Body of pancreas (tissue), 4 donors: ENCODE measurements around the gene NCOA3. TPM values are rescaled to one million over a fixed set of nuclear protein-coding genes. Genes with fewer than 3 reads are reported as not detected.

Experiments
- ATAC-seq: fragments of 150-250 bp; one replicate; pipeline ENCODE4 v1.9.1; 2016
- DNase-seq, 4 donors: peaks; one replicate each; pipeline ENCODE4 v3.0.0-alpha.2; 2019
- H3K27ac ChIP-seq, 4 donors: fragments of 200-600 bp; sonication (generic); 1 replicate in 3 of 4; 2 replicates in 1 of 4; pipeline versions ENCODE4 v1.5.1 to v1.6.1; 2016 to 2019; ENCODE audit warnings: mild to moderate bottlenecking in 1 of 4, mixed read lengths in 1 of 4, moderate library complexity in 1 of 4
- H3K27me3 ChIP-seq, 2 donors: fragments of 200-600 bp; sonication (generic); one replicate each; pipeline ENCODE4 v1.6.0; 2016; ENCODE audit warnings: mild to moderate bottlenecking in 1 of 2
- H3K36me3 ChIP-seq, 2 donors: fragments of 200-600 bp; sonication (generic); replicated peaks in 1 of 2; 2 replicates each; pipeline ENCODE4 v1.5.1; 2016; ENCODE audit warnings: low read depth in 2 of 2; ENCODE audit not compliant: insufficient read depth in 1 of 2
- H3K4me1 ChIP-seq: fragments of 200-600 bp; sonication (generic); one replicate; pipeline ENCODE4 v1.6.0; 2016
- H3K4me3 ChIP-seq, 2 donors: fragments of 200-600 bp; sonication (generic); 1 replicate in 1 of 2; 2 replicates in 1 of 2; pipeline ENCODE4 v1.5.1; 2016 to 2019
- H3K9me3 ChIP-seq, 3 donors: fragments of 200-600 bp; sonication (generic); 1 replicate in 2 of 3; 2 replicates in 1 of 3; pipeline ENCODE4 v1.5.1; 2016
- POLR2A ChIP-seq, 3 donors: fragments of 450-650 bp; IDR thresholded peaks; one replicate each; pipeline ENCODE4 v1.6.1; 2016; ENCODE audit warnings: antibody characterized with exemption in 3 of 3, mild to moderate bottlenecking in 2 of 3
- WGBS, 2 donors: methylation state at CpG; one replicate each; pipeline ENCODE4 v1.1.5; 2017; 5-methylcytosine and 5-hydroxymethylcytosine counted together
- intact Hi-C: fragments of 100-400 bp; cut with DNase I; formaldehyde crosslinking; loops from one replicate; pipeline ENCODE4 v1.15.1; 2023
- total RNA-seq, 2 donors: library from RNA; depleted of rRNA; stranded (reverse); fragments of >200 nt; gene quantifications; one replicate each; pipeline ENCODE4 v1.1.0, GENCODE V29; 2016
- TF ChIP-seq, protein P1 (sequence below), 7 experiments: fragments of 450-650 bp in 4 of 7; fragments of 200-600 bp in 3 of 7; sonication (generic) in 3 of 7; IDR thresholded peaks; one replicate each; pipeline ENCODE4 v1.5.1; 2016 to 2019; ENCODE audit warnings: antibody characterized with exemption in 7 of 7

The NCOA3 gene
- total RNA-seq, 2 donors from 2014 or later = 14.8 to 17.1 TPM

DNA sequence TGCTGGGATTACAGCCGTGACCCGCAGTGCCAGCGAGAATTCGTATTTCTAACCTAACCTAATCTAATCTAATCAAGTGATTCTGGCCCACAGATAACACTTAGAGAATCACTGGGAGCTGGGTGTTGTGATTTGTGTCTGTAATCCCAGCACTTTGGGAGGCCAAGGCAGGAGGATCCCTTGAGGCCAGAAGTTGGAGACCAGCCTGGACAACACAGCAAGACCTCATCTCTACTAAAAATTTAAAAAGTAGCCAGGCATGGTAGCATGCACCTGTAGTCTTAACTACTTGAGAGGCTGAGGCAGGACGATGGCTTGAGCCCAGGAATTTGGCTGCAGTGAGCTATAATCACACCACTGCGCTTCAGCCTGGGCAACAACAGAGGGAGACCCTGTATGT is 21.4 kb upstream of the NCOA3 start:
- ATAC-seq (no peak), DNase-seq (no peak)
- no peak overlapping the region for H3K4me3 ChIP-seq
- TF ChIP-seq POLR2A (IDR thresholded peaks at IDR 0.05) = no peak
- TF ChIP-seq, protein P1, sequence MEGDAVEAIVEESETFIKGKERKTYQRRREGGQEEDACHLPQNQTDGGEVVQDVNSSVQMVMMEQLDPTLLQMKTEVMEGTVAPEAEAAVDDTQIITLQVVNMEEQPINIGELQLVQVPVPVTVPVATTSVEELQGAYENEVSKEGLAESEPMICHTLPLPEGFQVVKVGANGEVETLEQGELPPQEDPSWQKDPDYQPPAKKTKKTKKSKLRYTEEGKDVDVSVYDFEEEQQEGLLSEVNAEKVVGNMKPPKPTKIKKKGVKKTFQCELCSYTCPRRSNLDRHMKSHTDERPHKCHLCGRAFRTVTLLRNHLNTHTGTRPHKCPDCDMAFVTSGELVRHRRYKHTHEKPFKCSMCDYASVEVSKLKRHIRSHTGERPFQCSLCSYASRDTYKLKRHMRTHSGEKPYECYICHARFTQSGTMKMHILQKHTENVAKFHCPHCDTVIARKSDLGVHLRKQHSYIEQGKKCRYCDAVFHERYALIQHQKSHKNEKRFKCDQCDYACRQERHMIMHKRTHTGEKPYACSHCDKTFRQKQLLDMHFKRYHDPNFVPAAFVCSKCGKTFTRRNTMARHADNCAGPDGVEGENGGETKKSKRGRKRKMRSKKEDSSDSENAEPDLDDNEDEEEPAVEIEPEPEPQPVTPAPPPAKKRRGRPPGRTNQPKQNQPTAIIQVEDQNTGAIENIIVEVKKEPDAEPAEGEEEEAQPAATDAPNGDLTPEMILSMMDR (IDR thresholded peaks at IDR 0.05) = no peak
- no peak overlapping the region for H3K27ac ChIP-seq
- H3K36me3 ChIP-seq = no peaks in the 10 kb centered on the region
- WGBS, 2 donors = 84 to 94% methylated on average over 6 of the region's 6 CpGs
- intact Hi-C loops = no loop called here
- no peaks in the 10 kb centered on the region for H3K27me3 ChIP-seq
- no peaks in the 10 kb centered on the region for H3K9me3 ChIP-seq
- no peaks in the 10 kb centered on the region for H3K4me1 ChIP-seq

GRCh38 chr20:47480705-47481104 is 21.0 kb upstream of the NCOA3 start:
- Histone ChIP-seq H3K27ac (no peak overlapping the region), H3K4me3 (no peak overlapping the region), H3K27me3 (no peaks in the 10 kb centered on the region), H3K36me3 (no peaks in the 10 kb centered on the region), H3K4me1 (no peaks in the 10 kb centered on the region), H3K9me3 (no peaks in the 10 kb centered on the region)
- TF ChIP-seq, protein P1 (IDR thresholded peaks at IDR 0.05) = no peak
- no peak for TF ChIP-seq POLR2A (IDR thresholded peaks at IDR 0.05)
- intact Hi-C loops = no loop called here
- DNase-seq (no peak), ATAC-seq (no peak)

GRCh38 chr20:47481330-47482216 is 20.1 kb upstream of the NCOA3 start:
- TF ChIP-seq POLR2A (IDR thresholded peaks at IDR 0.05) = no peak
- TF ChIP-seq, protein P1 (IDR thresholded peaks at IDR 0.05) = no peak
- Histone ChIP-seq H3K4me3 (no peak overlapping the region), H3K36me3 (no peaks in the 10 kb centered on the region), H3K27me3 (no peaks in the 10 kb centered on the region), H3K4me1 (no peaks in the 10 kb centered on the region), H3K27ac (no peak overlapping the region), H3K9me3 (no peaks in the 10 kb centered on the region)
- ATAC-seq (no peak), DNase-seq (no peak)
- 77 to 79% methylated on average over 15 of the region's 15 CpGs for WGBS, 2 donors
- intact Hi-C loops = no loop called here

DNA sequence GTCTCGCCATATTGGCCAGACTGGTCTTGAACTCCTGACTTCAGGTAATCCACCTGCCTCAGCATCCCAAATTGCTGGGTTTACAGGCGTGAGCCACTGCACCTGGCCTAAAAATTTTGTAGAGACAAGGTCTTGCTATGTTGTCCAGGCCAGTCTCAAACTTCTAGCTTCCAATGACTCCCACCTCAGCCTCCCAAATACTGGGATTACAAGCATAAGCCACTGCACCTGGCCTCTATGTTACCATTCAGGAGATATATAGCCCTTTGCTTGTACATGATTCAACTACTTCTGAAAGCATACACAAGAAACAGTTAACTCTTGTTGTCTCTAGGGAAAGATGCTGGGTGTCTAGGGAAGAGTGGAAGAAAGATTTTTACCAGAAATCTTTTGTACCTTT is 19.0 kb upstream of the NCOA3 start:
- Histone ChIP-seq H3K27ac (no peak overlapping the region), H3K9me3 (no peaks in the 10 kb centered on the region), H3K27me3 (no peaks in the 10 kb centered on the region), H3K36me3 (no peaks in the 10 kb centered on the region), H3K4me1 (peaks cover 3% of the 10 kb centered on the region), H3K4me3 (no peak overlapping the region)
- intact Hi-C loops = no loop called here
- DNase-seq = no peak
- TF ChIP-seq, protein P1 (IDR thresholded peaks at IDR 0.05) = no peak
- no peak for TF ChIP-seq POLR2A (IDR thresholded peaks at IDR 0.05)
- ATAC-seq = no peak
- 89 to 95% methylated on average over 2 of the region's 2 CpGs for WGBS, 2 donors

DNA sequence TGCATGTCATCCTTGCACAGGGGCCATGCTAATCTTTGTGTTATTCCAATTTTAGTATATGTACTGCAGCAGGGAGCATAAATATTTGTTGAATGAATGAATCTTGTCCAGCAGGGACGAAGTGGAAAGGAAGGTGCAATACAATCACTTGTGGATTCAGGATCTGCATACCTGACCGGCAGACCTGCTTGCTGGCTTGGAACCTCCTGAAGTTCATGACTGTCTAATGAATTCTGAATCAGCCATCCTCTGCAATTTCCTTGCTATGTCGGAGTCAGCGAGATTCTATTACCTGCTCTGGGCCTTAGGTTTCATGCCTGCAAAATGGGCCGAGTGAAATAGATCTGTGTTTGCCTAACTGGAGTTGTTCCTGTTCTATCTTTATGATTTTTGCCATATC is 17.4 kb upstream of the NCOA3 start:
- no peak overlapping the region for H3K4me3 ChIP-seq
- intact Hi-C loops = no loop called here
- WGBS, 2 donors = 82 to 84% methylated on average over 5 of the region's 5 CpGs
- no peak for ATAC-seq
- H3K27ac ChIP-seq = no peak overlapping the region
- H3K9me3 ChIP-seq = no peaks in the 10 kb centered on the region
- DNase-seq = no peak
- no peak for TF ChIP-seq POLR2A (IDR thresholded peaks at IDR 0.05)
- TF ChIP-seq, protein P1 (IDR thresholded peaks at IDR 0.05) = no peak
- H3K36me3 ChIP-seq = no peaks in the 10 kb centered on the region
- H3K4me1 ChIP-seq = peaks cover 4% of the 10 kb centered on the region
- H3K27me3 ChIP-seq = no peaks in the 10 kb centered on the region
